ENCODE results near the gene MED9.

DNA sequence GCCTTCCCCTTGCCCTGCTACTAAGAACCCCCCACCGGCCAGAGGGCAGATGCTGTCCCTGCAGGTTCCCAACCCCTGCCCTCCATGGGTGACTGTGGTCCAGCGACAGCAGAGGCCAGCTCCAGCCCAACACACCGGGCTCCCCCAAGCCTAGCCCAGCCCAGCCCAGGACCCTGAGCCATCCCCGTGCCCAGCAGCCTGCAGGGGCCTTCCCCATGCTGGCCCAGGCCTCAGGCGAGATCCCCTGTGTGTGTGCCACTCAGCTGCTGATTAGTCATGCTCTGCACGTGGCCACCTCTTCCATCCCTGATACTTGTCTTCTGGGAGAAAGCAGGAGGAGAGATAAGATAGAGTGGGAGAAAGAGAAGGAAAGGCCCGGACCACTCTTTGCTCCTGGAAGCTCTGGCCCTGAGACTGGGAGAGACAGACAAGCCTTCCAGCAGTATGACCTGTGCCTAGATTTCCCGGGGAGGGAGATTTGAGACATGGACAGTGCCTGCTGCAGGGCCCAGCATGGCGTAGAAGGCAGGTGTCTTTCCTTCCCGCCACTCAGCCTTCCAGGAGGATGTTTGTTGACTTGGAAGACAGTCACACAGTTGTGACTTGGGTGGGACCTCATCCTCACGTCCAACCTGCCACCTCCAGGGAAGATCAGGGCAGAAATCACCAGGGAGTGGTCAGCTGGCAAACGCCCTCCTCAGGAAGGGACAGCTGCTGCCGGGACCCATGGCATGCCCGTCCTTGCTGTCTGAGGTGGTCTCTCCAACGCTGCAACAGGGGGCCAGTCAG lies 60.7 kb downstream of the MED9 start:
- TF ChIP-seq, protein P1, sequence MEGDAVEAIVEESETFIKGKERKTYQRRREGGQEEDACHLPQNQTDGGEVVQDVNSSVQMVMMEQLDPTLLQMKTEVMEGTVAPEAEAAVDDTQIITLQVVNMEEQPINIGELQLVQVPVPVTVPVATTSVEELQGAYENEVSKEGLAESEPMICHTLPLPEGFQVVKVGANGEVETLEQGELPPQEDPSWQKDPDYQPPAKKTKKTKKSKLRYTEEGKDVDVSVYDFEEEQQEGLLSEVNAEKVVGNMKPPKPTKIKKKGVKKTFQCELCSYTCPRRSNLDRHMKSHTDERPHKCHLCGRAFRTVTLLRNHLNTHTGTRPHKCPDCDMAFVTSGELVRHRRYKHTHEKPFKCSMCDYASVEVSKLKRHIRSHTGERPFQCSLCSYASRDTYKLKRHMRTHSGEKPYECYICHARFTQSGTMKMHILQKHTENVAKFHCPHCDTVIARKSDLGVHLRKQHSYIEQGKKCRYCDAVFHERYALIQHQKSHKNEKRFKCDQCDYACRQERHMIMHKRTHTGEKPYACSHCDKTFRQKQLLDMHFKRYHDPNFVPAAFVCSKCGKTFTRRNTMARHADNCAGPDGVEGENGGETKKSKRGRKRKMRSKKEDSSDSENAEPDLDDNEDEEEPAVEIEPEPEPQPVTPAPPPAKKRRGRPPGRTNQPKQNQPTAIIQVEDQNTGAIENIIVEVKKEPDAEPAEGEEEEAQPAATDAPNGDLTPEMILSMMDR (conservative IDR thresholded peaks at IDR 0.05 in 1 of 2, IDR thresholded peaks at IDR 0.05 in 1 of 2; ENCODE audit: low read depth in 1 of 2, low read length in 2 of 2) = no peak
- TF ChIP-seq EZH2 (IDR thresholded peaks at IDR 0.05; ENCODE audit: low read length, missing control alignments) = no peak

Data from fibroblast of lung (primary cell).